ENCODE data around the gene FILIP1L.

The FILIP1L gene

GRCh38 chr3:99856437-99857220 is 257.7 kb downstream of the FILIP1L start:
- Histone ChIP-seq H3K36me3 (ENCODE audit: control insufficient read depth, insufficient read depth, low read length) (no peaks in the 10 kb centered on the region), H3K9me3 (ENCODE audit: control insufficient read depth, low read length) (no peaks in the 10 kb centered on the region), H3K27me3 (replicated peaks; ENCODE audit: control insufficient read depth, insufficient read depth, low read length, poor library complexity, severe bottlenecking) (no peaks in the 10 kb centered on the region), H3K27ac (ENCODE audit: insufficient read depth, low read length, poor library complexity, severe bottlenecking) (no peak overlapping the region), H3K4me3 (ENCODE audit: insufficient read depth, low read depth, low read length, poor library complexity, severe bottlenecking) (no peak overlapping the region), H3K4me1 (ENCODE audit: control insufficient read depth, insufficient read depth, low read length, poor library complexity, severe bottlenecking) (no peaks in the 10 kb centered on the region)
- no peak for DNase-seq

- DNase-seq = no peak
- Histone ChIP-seq H3K27me3 (replicated peaks; ENCODE audit: control insufficient read depth, insufficient read depth, low read length, poor library complexity, severe bottlenecking) (no peaks in the 10 kb centered on the region), H3K27ac (ENCODE audit: insufficient read depth, low read length, poor library complexity, severe bottlenecking) (no peak overlapping the region), H3K9me3 (ENCODE audit: control insufficient read depth, low read length) (no peaks in the 10 kb centered on the region), H3K4me1 (ENCODE audit: control insufficient read depth, insufficient read depth, low read length, poor library complexity, severe bottlenecking) (no peaks in the 10 kb centered on the region), H3K4me3 (ENCODE audit: insufficient read depth, low read depth, low read length, poor library complexity, severe bottlenecking) (no peak overlapping the region), H3K36me3 (ENCODE audit: control insufficient read depth, insufficient read depth, low read length) (no peaks in the 10 kb centered on the region)
Measured at GRCh38 chr3:99855900-99856299, 258.4 kb downstream of the FILIP1L start.

- DNase-seq = no peak
- Histone ChIP-seq H3K27ac (ENCODE audit: insufficient read depth, low read length, poor library complexity, severe bottlenecking) (no peak overlapping the region), H3K27me3 (replicated peaks; ENCODE audit: control insufficient read depth, insufficient read depth, low read length, poor library complexity, severe bottlenecking) (no peaks in the 10 kb centered on the region), H3K4me1 (ENCODE audit: control insufficient read depth, insufficient read depth, low read length, poor library complexity, severe bottlenecking) (no peaks in the 10 kb centered on the region), H3K9me3 (ENCODE audit: control insufficient read depth, low read length) (no peaks in the 10 kb centered on the region), H3K36me3 (ENCODE audit: control insufficient read depth, insufficient read depth, low read length) (no peaks in the 10 kb centered on the region), H3K4me3 (ENCODE audit: insufficient read depth, low read depth, low read length, poor library complexity, severe bottlenecking) (no peak overlapping the region)
Measured at GRCh38 chr3:99854756-99855298, 259.5 kb downstream of the FILIP1L start.

GRCh38 chr3:99852851-99853250 is 261.4 kb downstream of the FILIP1L start:
- H3K4me1 ChIP-seq (ENCODE audit: control insufficient read depth, insufficient read depth, low read length, poor library complexity, severe bottlenecking) = no peaks in the 10 kb centered on the region
- no peak overlapping the region for H3K27ac ChIP-seq (ENCODE audit: insufficient read depth, low read length, poor library complexity, severe bottlenecking)
- H3K36me3 ChIP-seq (ENCODE audit: control insufficient read depth, insufficient read depth, low read length) = no peaks in the 10 kb centered on the region
- H3K27me3 ChIP-seq (replicated peaks; ENCODE audit: control insufficient read depth, insufficient read depth, low read length, poor library complexity, severe bottlenecking) = no peaks in the 10 kb centered on the region
- no peak for DNase-seq
- no peak overlapping the region for H3K4me3 ChIP-seq (ENCODE audit: insufficient read depth, low read depth, low read length, poor library complexity, severe bottlenecking)
- no peaks in the 10 kb centered on the region for H3K9me3 ChIP-seq (ENCODE audit: control insufficient read depth, low read length)

GRCh38 chr3:99851955-99852354 is 262.3 kb downstream of the FILIP1L start:
- Histone ChIP-seq H3K27ac (ENCODE audit: insufficient read depth, low read length, poor library complexity, severe bottlenecking) (no peak overlapping the region), H3K36me3 (ENCODE audit: control insufficient read depth, insufficient read depth, low read length) (no peaks in the 10 kb centered on the region), H3K4me1 (ENCODE audit: control insufficient read depth, insufficient read depth, low read length, poor library complexity, severe bottlenecking) (no peaks in the 10 kb centered on the region), H3K27me3 (replicated peaks; ENCODE audit: control insufficient read depth, insufficient read depth, low read length, poor library complexity, severe bottlenecking) (no peaks in the 10 kb centered on the region), H3K4me3 (ENCODE audit: insufficient read depth, low read depth, low read length, poor library complexity, severe bottlenecking) (no peak overlapping the region), H3K9me3 (ENCODE audit: control insufficient read depth, low read length) (no peaks in the 10 kb centered on the region)
- no peak for DNase-seq

GRCh38 chr3:99850608-99851007 is 263.7 kb downstream of the FILIP1L start:
- H3K36me3 ChIP-seq (ENCODE audit: control insufficient read depth, insufficient read depth, low read length) = no peaks in the 10 kb centered on the region
- H3K27ac ChIP-seq (ENCODE audit: insufficient read depth, low read length, poor library complexity, severe bottlenecking) = no peak overlapping the region
- H3K4me3 ChIP-seq (ENCODE audit: insufficient read depth, low read depth, low read length, poor library complexity, severe bottlenecking) = no peak overlapping the region
- no peaks in the 10 kb centered on the region for H3K9me3 ChIP-seq (ENCODE audit: control insufficient read depth, low read length)
- DNase-seq = no peak
- H3K27me3 ChIP-seq (replicated peaks; ENCODE audit: control insufficient read depth, insufficient read depth, low read length, poor library complexity, severe bottlenecking) = no peaks in the 10 kb centered on the region
- H3K4me1 ChIP-seq (ENCODE audit: control insufficient read depth, insufficient read depth, low read length, poor library complexity, severe bottlenecking) = no peaks in the 10 kb centered on the region

- Histone ChIP-seq H3K4me3 (ENCODE audit: insufficient read depth, low read depth, low read length, poor library complexity, severe bottlenecking) (no peak overlapping the region), H3K36me3 (ENCODE audit: control insufficient read depth, insufficient read depth, low read length) (no peaks in the 10 kb centered on the region), H3K27ac (ENCODE audit: insufficient read depth, low read length, poor library complexity, severe bottlenecking) (no peak overlapping the region), H3K9me3 (ENCODE audit: control insufficient read depth, low read length) (no peaks in the 10 kb centered on the region), H3K4me1 (ENCODE audit: control insufficient read depth, insufficient read depth, low read length, poor library complexity, severe bottlenecking) (no peaks in the 10 kb centered on the region), H3K27me3 (replicated peaks; ENCODE audit: control insufficient read depth, insufficient read depth, low read length, poor library complexity, severe bottlenecking) (no peaks in the 10 kb centered on the region)
- no peak for DNase-seq
Measured at GRCh38 chr3:99848433-99848832, 265.9 kb downstream of the FILIP1L start.

- H3K4me1 ChIP-seq (ENCODE audit: control insufficient read depth, insufficient read depth, low read length, poor library complexity, severe bottlenecking) = no peaks in the 10 kb centered on the region
- H3K27ac ChIP-seq (ENCODE audit: insufficient read depth, low read length, poor library complexity, severe bottlenecking) = no peak overlapping the region
- DNase-seq = no peak
- H3K4me3 ChIP-seq (ENCODE audit: insufficient read depth, low read depth, low read length, poor library complexity, severe bottlenecking) = no peak overlapping the region
- no peaks in the 10 kb centered on the region for H3K36me3 ChIP-seq (ENCODE audit: control insufficient read depth, insufficient read depth, low read length)
- no peaks in the 10 kb centered on the region for H3K27me3 ChIP-seq (replicated peaks; ENCODE audit: control insufficient read depth, insufficient read depth, low read length, poor library complexity, severe bottlenecking)
- H3K9me3 ChIP-seq (ENCODE audit: control insufficient read depth, low read length) = no peaks in the 10 kb centered on the region
Measured at GRCh38 chr3:99846477-99847160, 267.7 kb downstream of the FILIP1L start.

- DNase-seq = no peak
- no peaks in the 10 kb centered on the region for H3K4me1 ChIP-seq (ENCODE audit: control insufficient read depth, insufficient read depth, low read length, poor library complexity, severe bottlenecking)
- no peaks in the 10 kb centered on the region for H3K36me3 ChIP-seq (ENCODE audit: control insufficient read depth, insufficient read depth, low read length)
- no peak overlapping the region for H3K4me3 ChIP-seq (ENCODE audit: insufficient read depth, low read depth, low read length, poor library complexity, severe bottlenecking)
- no peak overlapping the region for H3K27ac ChIP-seq (ENCODE audit: insufficient read depth, low read length, poor library complexity, severe bottlenecking)
- H3K27me3 ChIP-seq (replicated peaks; ENCODE audit: control insufficient read depth, insufficient read depth, low read length, poor library complexity, severe bottlenecking) = no peaks in the 10 kb centered on the region
- no peaks in the 10 kb centered on the region for H3K9me3 ChIP-seq (ENCODE audit: control insufficient read depth, low read length)
Measured at GRCh38 chr3:99845999-99846398, 268.3 kb downstream of the FILIP1L start.

GRCh38 chr3:99845331-99845730 is 269.0 kb downstream of the FILIP1L start:
- H3K36me3 ChIP-seq (ENCODE audit: control insufficient read depth, insufficient read depth, low read length) = no peaks in the 10 kb centered on the region
- H3K9me3 ChIP-seq (ENCODE audit: control insufficient read depth, low read length) = no peaks in the 10 kb centered on the region
- no peak overlapping the region for H3K27ac ChIP-seq (ENCODE audit: insufficient read depth, low read length, poor library complexity, severe bottlenecking)
- no peak overlapping the region for H3K4me3 ChIP-seq (ENCODE audit: insufficient read depth, low read depth, low read length, poor library complexity, severe bottlenecking)
- no peaks in the 10 kb centered on the region for H3K4me1 ChIP-seq (ENCODE audit: control insufficient read depth, insufficient read depth, low read length, poor library complexity, severe bottlenecking)
- no peak for DNase-seq
- H3K27me3 ChIP-seq (replicated peaks; ENCODE audit: control insufficient read depth, insufficient read depth, low read length, poor library complexity, severe bottlenecking) = no peaks in the 10 kb centered on the region
